IMR-90 (cell line): ENCODE measurements around the gene DDX31. TPM values are rescaled to one million over a fixed set of nuclear protein-coding genes. Genes with fewer than 3 reads are reported as not detected.

ENCODE experiments used
- ATAC-seq: fragments of 200-7000 bp; cut with Tn5 transposase; 2 replicates; pipeline ENCODE4 v1.9.1; 2020; ENCODE audit warnings: low read depth, mild to moderate bottlenecking, moderate library complexity
- BruUV-seq: library from RNA; stranded (reverse); fragments of 400-500 nt; replicated peaks from 2 replicates; lab custom pipeline; 2021; lab: Mats Ljungman, UMichigan
- CTCF ChIA-PET: fragments of 300-600 bp; formaldehyde crosslinking; extraction: SDS; loops from one replicate; lab custom pipeline; 2021; ENCODE audit warnings: antibody characterized with exemption; lab: Yijun Ruan, JAX
- POLR2A ChIA-PET: fragments of 300-600 bp; sonication (Branson Sonifier 250); formaldehyde crosslinking; loops from one replicate; lab custom pipeline; 2022; ENCODE audit warnings: antibody characterized with exemption; ENCODE audit not compliant: unreplicated experiment; lab: Charles Lee
- DNase-seq: peaks from one replicate; pipeline ENCODE4 v3.0.0; 2013
- H2AFZ ChIP-seq: replicated peaks from 2 replicates; pipeline ENCODE3; 2013; ENCODE audit warnings: low read length, mild to moderate bottlenecking; ENCODE audit not compliant: poor library complexity
- H2AK5ac ChIP-seq: 2 replicates; pipeline ENCODE4 v1.6.1; 2013; ENCODE audit warnings: low read depth, low read length, inconsistent platforms
- H2AK9ac ChIP-seq: replicated peaks from 2 replicates; pipeline ENCODE3; 2013; ENCODE audit warnings: mild to moderate bottlenecking, low read depth, low read length, moderate library complexity; ENCODE audit not compliant: poor library complexity
- H2BK120ac ChIP-seq: 2 replicates; pipeline ENCODE4 v1.6.1; 2013; ENCODE audit warnings: low read depth, low read length, inconsistent platforms
- H2BK15ac ChIP-seq: 3 replicates; pipeline ENCODE4 v1.6.1; 2013; ENCODE audit warnings: low read depth, low read length, inconsistent platforms
- H2BK20ac ChIP-seq: 2 replicates; pipeline ENCODE4 v1.6.1; 2013; ENCODE audit warnings: low read depth, mild to moderate bottlenecking, inconsistent platforms, low read length, moderate library complexity
- H2BK5ac ChIP-seq: 2 replicates; pipeline ENCODE4 v1.6.1; 2013; ENCODE audit warnings: mild to moderate bottlenecking, low read depth, low read length, inconsistent platforms; ENCODE audit not compliant: poor library complexity, severe bottlenecking
- H3K14ac ChIP-seq: replicated peaks from 2 replicates; pipeline ENCODE4 v1.6.1; 2013; ENCODE audit warnings: low read depth, low read length, inconsistent platforms
- H3K18ac ChIP-seq: 2 replicates; pipeline ENCODE4 v1.6.1; 2013; ENCODE audit warnings: low read depth, low read length, control low read depth
- H3K23ac ChIP-seq: 2 replicates; pipeline ENCODE4 v1.6.1; 2013; ENCODE audit warnings: low read depth, low read length, inconsistent platforms
- H3K27ac ChIP-seq: 2 replicates; pipeline ENCODE4 v1.5.1; 2013; ENCODE audit warnings: mild to moderate bottlenecking, control low read depth, low read length; ENCODE audit not compliant: insufficient read depth
- H3K27me3 ChIP-seq: 2 replicates; pipeline ENCODE4 v1.6.1; 2013; ENCODE audit warnings: low read length; ENCODE audit not compliant: control insufficient read depth, insufficient read depth
- H3K36me3 ChIP-seq: 2 replicates; pipeline ENCODE4 v1.6.1; 2013; ENCODE audit warnings: low read length, mixed read lengths; ENCODE audit not compliant: control insufficient read depth, insufficient read depth
- H3K4ac ChIP-seq: 2 replicates; pipeline ENCODE4 v1.6.1; 2013; ENCODE audit warnings: low read depth, low read length, inconsistent platforms
- H3K4me1 ChIP-seq: 2 replicates; pipeline ENCODE4 v1.6.1; 2013; ENCODE audit warnings: low read length, mixed read lengths; ENCODE audit not compliant: control insufficient read depth, insufficient read depth
- H3K4me2 ChIP-seq: 2 replicates; pipeline ENCODE4 v1.6.1; 2013; ENCODE audit warnings: low read depth, mild to moderate bottlenecking, control low read depth, low read length, moderate library complexity
- H3K4me3 ChIP-seq: 2 replicates; pipeline ENCODE4 v1.5.1; 2013; ENCODE audit warnings: low read depth, mild to moderate bottlenecking, control low read depth, low read length, moderate library complexity; ENCODE audit not compliant: insufficient read depth
- H3K56ac ChIP-seq: 2 replicates; pipeline ENCODE4 v1.6.1; 2013; ENCODE audit warnings: low read length, inconsistent platforms; ENCODE audit not compliant: insufficient read depth; ENCODE audit errors: extremely low read depth
- H3K79me1 ChIP-seq, 2 experiments: 2 replicates each; pipeline ENCODE4 v1.6.1; 2013; ENCODE audit warnings: low read length in 2 of 2, inconsistent platforms in 1 of 2, low read depth in 1 of 2
- H3K9ac ChIP-seq: 2 replicates; pipeline ENCODE4 v1.6.1; 2013; ENCODE audit warnings: low read depth, low read length, control low read depth
- H3K9me1 ChIP-seq: 2 replicates; pipeline ENCODE4 v1.6.1; 2013; ENCODE audit warnings: low read length, inconsistent platforms; ENCODE audit not compliant: insufficient read depth
- H3K9me3 ChIP-seq: 2 replicates; pipeline ENCODE4 v1.6.1; 2013; ENCODE audit warnings: low read length; ENCODE audit not compliant: control insufficient read depth, insufficient read depth
- H4K20me1 ChIP-seq: 2 replicates; pipeline ENCODE4 v1.6.1; 2013; ENCODE audit warnings: low read length, inconsistent platforms; ENCODE audit not compliant: insufficient read depth
- H4K5ac ChIP-seq: 2 replicates; pipeline ENCODE4 v1.6.1; 2013; ENCODE audit warnings: mild to moderate bottlenecking, low read depth, low read length, control low read depth
- H4K8ac ChIP-seq, 2 experiments: 2 replicates each; pipeline ENCODE4 v1.6.1; 2013; ENCODE audit warnings: low read depth in 2 of 2, low read length in 2 of 2, control low read depth in 1 of 2, inconsistent platforms in 1 of 2
- H4K91ac ChIP-seq: 2 replicates; pipeline ENCODE4 v1.6.1; 2013; ENCODE audit warnings: low read depth, low read length, inconsistent platforms; ENCODE audit not compliant: insufficient read depth
- MXI1 ChIP-seq: IDR thresholded peaks from 2 replicates; pipeline ENCODE4 v1.6.1; 2012; ENCODE audit warnings: low read depth, mild to moderate bottlenecking, low read length, moderate library complexity, borderline replicate concordance
- WGBS, 2 experiments: methylation state at CpG; one replicate each; pipeline versions ENCODE4 v1.1.5 to v1.1.7; 2013; ENCODE audit warnings: missing lambda C conversion rate in 2 of 2; ENCODE audit not compliant: insufficient read length in 1 of 2; ENCODE audit errors: extremely low coverage in 2 of 2; 5-methylcytosine and 5-hydroxymethylcytosine counted together
- dilution Hi-C: fragments of 300-500 bp; cut with HindIII; formaldehyde crosslinking; loops from one replicate; pipeline ENCODE4 v1.14.3; 2018; ENCODE audit warnings: low sequenced_read_pairs; ENCODE audit not compliant: unreplicated experiment
- in situ Hi-C: fragments of 300-500 bp; cut with MboI; formaldehyde crosslinking; loops from 3 replicates; pipeline ENCODE4 v1.14.3; 2019; ENCODE audit warnings: low sequenced_read_pairs, inconsistent platforms, mixed read lengths
- intact Hi-C: fragments of 100-400 bp; cut with micrococcal nuclease; formaldehyde crosslinking; loops from 2 replicates; pipeline ENCODE4 v1.10.0; 2022
- polyA plus RNA-seq, 3 experiments: library from polyadenylated mRNA; depleted of rRNA; stranded (reverse); fragments of >200 nt; gene quantifications; 2 replicates each; pipeline ENCODE4 v1.2.3, GENCODE V29; 2012; ENCODE audit warnings: low replicate concordance in 1 of 3
- total RNA-seq: library from RNA; depleted of rRNA; stranded (reverse); fragments of >200 nt; gene quantifications from 2 replicates; pipeline ENCODE4 v1.2.3, GENCODE V29; 2012
- TF ChIP-seq, protein P1 (sequence below): conservative IDR thresholded peaks from 2 replicates; pipeline ENCODE4 v1.5.1; 2012; ENCODE audit warnings: mild to moderate bottlenecking, low read depth, low read length, improper control_type of control experiment

The DDX31 gene
- total and polyA plus RNA-seq, 2 of the 4 experiments (the other 2 are of a cell fraction): 10.7 to 14.0 TPM

GRCh38 chr9:132694144-132694543 is 24.4 kb upstream of the DDX31 start:
- ATAC-seq (no peak; the same call in 1 of the 2 replicates), DNase-seq (peak; percentile 25)
- POLR2A ChIA-PET: no interaction called here

More at GRCh38 chr9:132694144-132694543, 24.4 kb upstream of the DDX31 start:
- Histone ChIP-seq H3K4me2 (no peak overlapping the region), H3K4ac (no peak overlapping the region), H3K79me1 (no peaks in the 10 kb centered on the region; a peak in 1 of 4 replicates), H2BK20ac (no peak overlapping the region), H3K4me1 (no peaks in the 10 kb centered on the region), H2BK120ac (no peak overlapping the region), H2AK9ac (no peak overlapping the region), H3K4me3 (no peak overlapping the region), H3K23ac (no peak overlapping the region), H4K5ac (no peak overlapping the region), H3K27me3 (no peaks in the 10 kb centered on the region), H3K9me3 (peaks cover 4% of the 10 kb centered on the region), H3K27ac (no peak overlapping the region), H2BK15ac (no peak overlapping the region), H3K56ac (no peak overlapping the region), H4K91ac (no peak overlapping the region), H4K20me1 (peaks cover 5% of the 10 kb centered on the region; the same call in 1 of the 2 replicates), H2BK5ac (no peak overlapping the region), H3K18ac (no peak overlapping the region), H3K36me3 (peaks cover 19% of the 10 kb centered on the region), H2AK5ac (no peak overlapping the region), H2AFZ (no peak overlapping the region), H3K14ac (no peak overlapping the region), H3K9ac (no peak overlapping the region), H4K8ac (no peak overlapping the region), H3K9me1 (no peaks in the 10 kb centered on the region; the same call in 1 of the 2 replicates)
- dilution Hi-C loops: no loop called here
- WGBS, 2 experiments: no CpG with 5 or more reads among the region's 2 CpGs
- intact Hi-C loops: loop anchor here (2.0 kb wide), 1 partner anchor 41 kb away; no protein-coding TSS in a partner anchor
- in situ Hi-C loops: no loop called here
- no TSS peak for BruUV-seq
- no peak for TF ChIP-seq MXI1
- TF ChIP-seq, protein P1, sequence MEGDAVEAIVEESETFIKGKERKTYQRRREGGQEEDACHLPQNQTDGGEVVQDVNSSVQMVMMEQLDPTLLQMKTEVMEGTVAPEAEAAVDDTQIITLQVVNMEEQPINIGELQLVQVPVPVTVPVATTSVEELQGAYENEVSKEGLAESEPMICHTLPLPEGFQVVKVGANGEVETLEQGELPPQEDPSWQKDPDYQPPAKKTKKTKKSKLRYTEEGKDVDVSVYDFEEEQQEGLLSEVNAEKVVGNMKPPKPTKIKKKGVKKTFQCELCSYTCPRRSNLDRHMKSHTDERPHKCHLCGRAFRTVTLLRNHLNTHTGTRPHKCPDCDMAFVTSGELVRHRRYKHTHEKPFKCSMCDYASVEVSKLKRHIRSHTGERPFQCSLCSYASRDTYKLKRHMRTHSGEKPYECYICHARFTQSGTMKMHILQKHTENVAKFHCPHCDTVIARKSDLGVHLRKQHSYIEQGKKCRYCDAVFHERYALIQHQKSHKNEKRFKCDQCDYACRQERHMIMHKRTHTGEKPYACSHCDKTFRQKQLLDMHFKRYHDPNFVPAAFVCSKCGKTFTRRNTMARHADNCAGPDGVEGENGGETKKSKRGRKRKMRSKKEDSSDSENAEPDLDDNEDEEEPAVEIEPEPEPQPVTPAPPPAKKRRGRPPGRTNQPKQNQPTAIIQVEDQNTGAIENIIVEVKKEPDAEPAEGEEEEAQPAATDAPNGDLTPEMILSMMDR: peak; percentile 15; the same call in 1 of the 2 replicates
- CTCF ChIA-PET: interaction anchor here (1.0 kb wide), 1 partner anchor 13 kb away, joined by 4 read pairs; no protein-coding TSS in a partner anchor
